Cardiac septum (tissue), 1 donor: Measurements from ENCODE around the gene LMNA. TPM values are rescaled to one million over a fixed set of nuclear protein-coding genes. Genes with fewer than 3 reads are reported as not detected.
"Not testable (repeated sequence)": the region's sequence is repeated elsewhere in the genome, so short reads cannot be mapped to it uniquely, and the experiment has no call there.

ENCODE experiments used
- DNase-seq: peaks from one replicate; pipeline ENCODE4 v3.0.0-alpha.2; 2020; ENCODE audit warnings: low spot score
- intact Hi-C: fragments of 100-400 bp; cut with DNase I; formaldehyde crosslinking; loops from one replicate; pipeline ENCODE4 v1.14.0; 2022
- total RNA-seq: library from RNA; stranded (reverse); fragmentation: NEBNext Ultra II Directional; extraction: Animal tissue kit (Norgen Biotek cat#: 25700); gene quantifications from one replicate; pipeline ENCODE4 v1.2.1, GENCODE V29; 2021
- donor health status: DM: no; HTN: no; CAD: no.

Gene LMNA
- total RNA-seq, 1 donor from 2014 or later, result 298 TPM

DNA sequence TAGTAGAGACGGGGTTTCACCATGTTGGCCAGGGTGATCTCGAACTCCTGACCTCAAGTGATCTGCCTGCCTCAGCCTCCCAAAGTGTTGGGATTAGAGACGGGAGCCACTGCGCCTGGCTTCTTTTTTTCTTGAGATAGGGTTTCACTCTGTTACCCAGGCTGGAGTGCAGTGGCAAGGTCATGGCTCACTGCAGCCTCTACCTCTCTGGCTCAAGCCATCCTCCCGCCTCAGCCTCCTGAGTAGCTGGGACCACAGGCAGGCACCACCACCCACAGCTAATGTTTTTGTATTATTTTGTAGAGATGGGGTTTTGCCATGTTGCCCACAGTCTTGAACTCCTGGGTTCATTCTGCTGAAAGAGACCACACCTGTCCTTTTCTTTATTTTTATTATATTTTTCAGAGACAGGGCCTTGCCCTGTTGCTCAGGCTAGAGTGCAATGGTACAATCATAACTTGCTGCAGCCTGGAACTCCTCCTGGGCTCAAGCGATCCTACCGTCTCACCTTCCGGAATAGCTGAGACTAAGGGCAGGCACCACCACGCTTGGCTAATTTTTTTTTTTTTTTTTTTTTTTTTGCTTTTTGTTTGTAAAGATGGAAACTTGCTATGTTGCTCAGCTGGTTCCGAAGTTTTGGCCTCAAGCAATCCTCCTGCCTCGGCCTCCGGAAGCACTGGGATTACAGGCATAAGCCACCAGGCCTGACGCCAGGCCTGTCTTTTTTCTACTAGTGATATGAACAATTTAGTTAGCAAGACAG, 3.1 kb downstream of the LMNA start:
- intact Hi-C loops, result no loop called here
- DNase-seq, result no peak

DNA sequence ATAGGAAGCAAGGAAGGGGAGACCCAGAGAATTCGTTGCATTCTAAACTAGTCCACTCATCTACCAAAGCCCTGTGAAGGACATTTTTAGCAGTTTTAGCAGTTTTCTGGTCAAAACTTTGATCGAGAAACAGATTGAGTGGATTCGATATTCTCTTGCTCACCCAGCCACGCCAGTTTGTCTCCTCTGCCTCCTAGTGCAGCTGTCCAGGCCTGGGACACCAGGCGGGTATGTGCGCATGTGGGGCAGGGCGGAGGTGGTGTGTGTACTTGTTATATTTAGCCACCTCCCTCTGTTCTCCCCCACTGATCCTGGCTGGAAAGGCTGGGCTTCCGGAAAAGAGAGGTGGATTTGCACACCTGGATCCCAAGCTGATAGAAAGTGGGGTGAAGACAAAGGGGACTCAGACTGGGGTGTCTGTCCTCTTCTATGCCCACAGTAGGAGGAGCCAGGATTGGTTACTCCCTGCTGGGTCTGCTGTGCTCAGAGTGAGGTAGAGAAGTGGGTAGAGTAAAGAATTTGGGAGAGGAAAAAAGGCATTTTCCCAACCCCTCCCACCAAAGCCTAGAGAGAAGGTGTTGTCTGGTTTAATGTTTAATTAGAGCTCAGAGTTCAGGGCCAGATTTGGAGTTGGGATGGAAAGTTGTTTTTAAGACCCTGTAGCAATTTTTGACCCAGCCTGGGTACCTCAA, 3.8 kb downstream of the LMNA start:
- intact Hi-C loops, result no loop called here
- DNase-seq, result no peak

DNA sequence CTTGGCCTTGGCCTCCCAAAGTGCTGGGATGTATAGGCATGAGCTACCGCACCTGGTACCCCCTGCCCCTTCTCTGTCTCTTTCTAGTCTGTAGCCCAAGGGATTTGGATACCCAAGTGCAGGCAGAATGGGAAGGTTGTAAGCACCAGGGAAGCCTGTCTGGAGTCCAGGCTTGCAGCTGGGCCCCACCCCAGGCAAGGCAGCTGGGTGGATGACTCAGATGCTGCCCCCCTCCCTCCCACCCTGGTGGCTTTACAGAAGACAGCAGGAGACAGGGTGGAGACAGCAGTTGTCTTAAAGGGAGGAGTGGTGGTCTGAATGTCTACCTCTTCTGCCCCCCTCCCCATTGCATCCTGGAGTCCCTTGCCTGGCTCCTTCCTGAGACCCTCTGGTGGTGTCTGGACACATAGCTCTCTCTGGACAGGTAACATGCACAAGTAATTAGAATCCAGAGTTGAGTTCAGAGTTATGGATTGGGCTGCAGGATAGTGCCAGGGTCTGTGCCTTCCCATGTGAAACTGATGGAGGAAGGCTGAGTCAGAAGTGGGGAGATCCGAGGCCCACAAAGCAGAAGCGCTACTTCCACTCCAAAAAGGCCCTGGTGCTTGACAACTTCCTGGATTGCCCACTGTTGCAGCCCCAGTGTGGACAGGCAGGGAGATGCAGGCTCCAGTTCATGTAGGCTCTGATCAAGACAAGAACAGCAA, 5.1 kb downstream of the LMNA start:
- intact Hi-C loops, result loop anchor here (5.0 to 10.0 kb wide), 2 partner anchors 388 to 545 kb away; no protein-coding TSS in a partner anchor
- DNase-seq, result no peak

- DNase-seq, result no peak
- intact Hi-C loops, result loop anchor here (5.0 to 10.0 kb wide), 2 partner anchors 387 to 544 kb away; no protein-coding TSS in a partner anchor
Observed at GRCh38 chr1:156120318-156120717, 5.8 kb downstream of the LMNA start.

DNA sequence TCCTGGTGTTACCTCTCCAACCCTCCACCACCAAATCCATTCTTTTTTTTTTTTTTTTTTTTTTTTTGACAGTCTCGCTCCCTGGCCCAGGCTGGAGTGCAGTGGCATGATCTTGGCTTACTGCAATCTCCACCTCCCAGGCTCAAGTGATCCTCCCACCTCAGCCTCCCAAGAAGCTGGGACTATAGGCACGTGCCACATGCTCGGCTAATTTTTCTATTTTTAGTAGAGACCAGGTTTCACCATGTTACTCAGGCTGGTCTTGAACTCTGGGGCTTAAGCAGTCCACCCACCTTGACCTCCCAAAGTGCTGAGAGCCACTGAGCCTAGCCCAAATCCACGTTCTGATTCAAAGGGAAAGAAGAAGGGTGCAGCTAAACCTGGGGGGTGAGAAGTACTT, 6.5 kb downstream of the LMNA start:
- DNase-seq, result not testable (repeated sequence)
- intact Hi-C loops, result loop anchor here (5.0 to 10.0 kb wide), 2 partner anchors 386 to 544 kb away; no protein-coding TSS in a partner anchor

- intact Hi-C loops, result loop anchor here (5.0 to 10.0 kb wide), 2 partner anchors 386 to 543 kb away; no protein-coding TSS in a partner anchor
- no peak for DNase-seq
Observed at GRCh38 chr1:156121457-156121856, 6.9 kb downstream of the LMNA start.

- intact Hi-C loops, result loop anchor here (2.0 to 10.0 kb wide), 3 partner anchors 15 to 543 kb away; no protein-coding TSS in a partner anchor
- no peak for DNase-seq
Observed at GRCh38 chr1:156122086-156122485, 7.6 kb downstream of the LMNA start.

GRCh38 chr1:156122519-156123355, 8.2 kb downstream of the LMNA start:
- intact Hi-C loops, result loop anchor here (2.0 to 10.0 kb wide), 3 partner anchors 16 to 542 kb away; no protein-coding TSS in a partner anchor
- peak; percentile 91 for DNase-seq

DNA sequence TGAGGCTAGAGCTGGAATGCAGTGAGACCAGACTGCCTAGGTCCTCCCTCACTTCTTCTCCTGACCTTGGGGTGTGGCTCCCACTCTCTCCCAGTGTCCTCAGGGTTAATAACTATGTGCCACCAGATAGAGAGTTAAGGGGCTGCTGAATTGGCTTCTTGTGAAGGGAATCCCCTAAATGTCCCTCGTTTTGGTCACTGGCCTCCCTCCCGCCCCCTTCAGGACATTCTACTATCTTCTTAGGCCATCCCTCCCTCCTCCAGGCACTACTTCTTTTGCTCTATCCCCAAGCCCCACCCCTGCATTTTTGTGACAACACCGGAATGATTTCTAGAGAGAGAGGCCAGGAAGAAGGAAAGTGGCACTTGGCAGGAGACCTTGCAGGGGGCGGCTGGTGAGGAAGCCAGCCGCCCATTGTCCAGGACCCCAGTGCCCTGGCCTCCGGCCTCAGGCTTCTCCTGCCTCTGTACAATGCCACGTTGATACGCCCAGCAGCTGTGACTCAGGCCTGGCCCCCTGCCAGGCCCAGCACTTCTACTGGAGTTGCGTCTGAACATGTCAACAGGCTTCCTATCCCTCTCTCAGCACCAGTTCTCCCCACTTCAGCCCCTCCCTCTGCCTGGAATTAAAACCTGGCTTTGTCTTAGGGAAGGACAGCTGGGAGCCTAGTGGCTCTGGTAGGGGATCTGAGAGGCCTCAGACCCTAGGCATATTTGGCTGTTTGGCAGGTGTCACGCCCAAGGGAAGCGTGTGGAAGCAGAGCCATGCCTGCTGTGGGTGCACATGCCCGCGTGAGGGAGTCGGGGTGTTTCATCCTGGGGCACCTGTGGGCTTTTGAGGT, 9.1 kb downstream of the LMNA start:
- intact Hi-C loops, result loop anchor here (2.0 to 10.0 kb wide), 3 partner anchors 17 to 541 kb away; no protein-coding TSS in a partner anchor
- DNase-seq, result peak; percentile 97

GRCh38 chr1:156124557-156125483, 10.3 kb downstream of the LMNA start:
- intact Hi-C loops, result loop anchor here (5.0 to 10.0 kb wide), 2 partner anchors 382 to 540 kb away; no protein-coding TSS in a partner anchor
- no peak for DNase-seq

DNA sequence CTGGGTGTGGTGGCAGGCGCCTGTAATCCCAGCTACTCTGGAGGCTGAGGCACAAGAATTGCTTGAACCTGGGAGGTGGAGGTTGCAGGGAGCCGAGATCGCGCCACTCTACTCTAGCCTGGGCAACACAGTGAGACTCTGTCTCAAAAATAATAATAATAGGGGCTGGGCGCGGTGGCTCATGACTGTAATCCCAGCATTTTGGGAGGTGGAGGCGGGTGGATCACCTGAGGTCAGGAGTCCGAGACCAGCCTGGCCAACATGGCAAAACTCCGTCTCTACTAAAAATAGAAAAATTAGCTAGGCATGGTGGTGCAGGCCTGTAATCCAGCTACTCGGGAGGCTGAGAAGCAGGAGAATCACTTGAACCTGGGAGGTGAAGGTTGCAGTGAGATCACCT, 11.0 kb downstream of the LMNA start:
- intact Hi-C loops, result loop anchor here (10.0 kb wide), 1 partner anchor 539 kb away; no protein-coding TSS in a partner anchor

GRCh38 chr1:156126043-156126629, 11.6 kb downstream of the LMNA start:
- intact Hi-C loops, result loop anchor here (10.0 kb wide), 1 partner anchor 539 kb away; no protein-coding TSS in a partner anchor
- peak; percentile 95 for DNase-seq

More for the DNA sequence above, 11.0 kb downstream of the LMNA start:
- not testable (repeated sequence) for DNase-seq

- intact Hi-C loops, result loop anchor here (10.0 kb wide), 1 partner anchor 538 kb away; no protein-coding TSS in a partner anchor
- DNase-seq, result no peak
Observed at GRCh38 chr1:156126630-156127534, 12.4 kb downstream of the LMNA start.

- intact Hi-C loops, result loop anchor here (2.0 to 10.0 kb wide), 2 partner anchors 13 to 537 kb away; partner anchors contain the start of gene LMNA
- no peak for DNase-seq
Observed at GRCh38 chr1:156128308-156128653, 13.8 kb downstream of the LMNA start.
